CD8-positive, alpha-beta memory T cell (primary cell): ENCODE data around the gene PSMD1. TPM values are rescaled to one million over a fixed set of nuclear protein-coding genes. Genes with fewer than 3 reads are reported as not detected.

Experiments used
- CTCF ChIA-PET: fragments of 350-600 bp; sonication (Branson Sonifier 250); formaldehyde crosslinking; loops from one replicate; lab custom pipeline; 2021; ENCODE audit warnings: antibody characterized with exemption; lab: Charles Lee
- POLR2A ChIA-PET: fragments of 350-600 bp; sonication (Branson Sonifier 250); formaldehyde crosslinking; loops from one replicate; lab custom pipeline; 2021; ENCODE audit warnings: antibody characterized with exemption; lab: Charles Lee
- DNase-seq, 5 donors: peaks; one replicate each; pipeline versions ENCODE4 v3.0.0 to v3.0.0-alpha.2; 2020 to 2022; ENCODE audit warnings: mixed read lengths in 1 of 5
- H3K27ac ChIP-seq: one replicate; pipeline ENCODE4 v1.7.0; 2013; ENCODE audit warnings: low read depth, mild to moderate bottlenecking, low read length, moderate library complexity
- H3K27me3 ChIP-seq: 2 replicates; pipeline ENCODE4 v1.7.0; 2013; ENCODE audit warnings: low read length, mild to moderate bottlenecking; ENCODE audit not compliant: insufficient read depth, poor library complexity, severe bottlenecking
- H3K36me3 ChIP-seq: 2 replicates; pipeline ENCODE4 v1.7.0; 2013; ENCODE audit warnings: mild to moderate bottlenecking, low read length, moderate library complexity; ENCODE audit not compliant: insufficient read depth
- H3K4me1 ChIP-seq: 2 replicates; pipeline ENCODE4 v1.7.0; 2013; ENCODE audit warnings: mild to moderate bottlenecking, low read length, moderate library complexity; ENCODE audit not compliant: insufficient read depth
- H3K4me3 ChIP-seq: 2 replicates; pipeline ENCODE4 v1.7.0; 2013; ENCODE audit warnings: mild to moderate bottlenecking, low read length
- H3K9me3 ChIP-seq: 2 replicates; pipeline ENCODE4 v1.7.0; 2013; ENCODE audit warnings: mild to moderate bottlenecking, low read length
- H3K27ac Mint-ChIP-seq, 8 donors: one replicate each; pipeline ENCODE4 v1.8.0; 2020 to 2021; ENCODE audit warnings: mixed read lengths in 8 of 8, mild to moderate bottlenecking in 6 of 8, inconsistent platforms in 3 of 8, moderate library complexity in 3 of 8
- H3K27me3 Mint-ChIP-seq, 2 donors: one replicate each; pipeline ENCODE4 v1.8.0; 2020 to 2021; ENCODE audit warnings: mixed read lengths in 2 of 2, mild to moderate bottlenecking in 1 of 2, moderate library complexity in 1 of 2
- H3K36me3 Mint-ChIP-seq, 3 donors: one replicate each; pipeline ENCODE4 v1.8.0; 2020 to 2021; ENCODE audit warnings: mixed read lengths in 3 of 3, inconsistent platforms in 1 of 3, mild to moderate bottlenecking in 1 of 3
- H3K4me1 Mint-ChIP-seq, 3 donors: one replicate each; pipeline ENCODE4 v1.8.0; 2020 to 2021; ENCODE audit warnings: mixed read lengths in 3 of 3, inconsistent platforms in 1 of 3, mild to moderate bottlenecking in 1 of 3
- H3K4me3 Mint-ChIP-seq, 7 donors: one replicate each; pipeline ENCODE4 v1.8.0; 2020 to 2021; ENCODE audit warnings: mixed read lengths in 7 of 7, mild to moderate bottlenecking in 6 of 7, moderate library complexity in 4 of 7, inconsistent platforms in 2 of 7
- H3K9me3 Mint-ChIP-seq, 5 donors: one replicate each; pipeline ENCODE4 v1.8.0; 2020 to 2022; ENCODE audit warnings: mixed read lengths in 5 of 5, mild to moderate bottlenecking in 3 of 5, moderate library complexity in 2 of 5, inconsistent platforms in 1 of 5
- polyA plus RNA-seq: library from polyadenylated mRNA; unstranded; fragments of 300-500 nt; fragmentation: Illumina TruSeq; gene quantifications from one replicate; pipeline ENCODE4 v1.2.3, GENCODE V29; 2021
- total RNA-seq, 2 experiments: library from RNA; stranded (reverse); gene quantifications; one replicate each; pipeline ENCODE4 v1.2.3, GENCODE V29; 2021

Gene PSMD1
- total and polyA plus RNA-seq, 3 experiments from 2014 or later, result 60.6 to 176 (median 164) TPM

GRCh38 chr2:231204581-231204980 is 147.9 kb downstream of the PSMD1 start:
- no peaks in the 10 kb centered on the region for H3K36me3 ChIP-seq
- no peaks in the 10 kb centered on the region for H3K27me3 ChIP-seq
- ChIA-PET CTCF (no interaction called here), POLR2A (no interaction called here)
- no peaks in the 10 kb centered on the region for H3K4me1 ChIP-seq
- no peak for DNase-seq
- H3K9me3 ChIP-seq, result no peaks in the 10 kb centered on the region
- Mint-ChIP-seq H3K9me3 (no peaks in the 10 kb centered on the region), H3K36me3 (peaks cover 0 to 2% (median 2%) of the 10 kb centered on the region in 3 donors), H3K27me3 (peaks cover 0 to 7% of the 10 kb centered on the region in 2 donors), H3K4me1 (no peaks in the 10 kb centered on the region), H3K4me3 (no peak overlapping the region), H3K27ac (peak overlapping the region in 1 of 8 donors; percentile 10)
- no peak overlapping the region for H3K4me3 ChIP-seq
- no peak overlapping the region for H3K27ac ChIP-seq

DNA sequence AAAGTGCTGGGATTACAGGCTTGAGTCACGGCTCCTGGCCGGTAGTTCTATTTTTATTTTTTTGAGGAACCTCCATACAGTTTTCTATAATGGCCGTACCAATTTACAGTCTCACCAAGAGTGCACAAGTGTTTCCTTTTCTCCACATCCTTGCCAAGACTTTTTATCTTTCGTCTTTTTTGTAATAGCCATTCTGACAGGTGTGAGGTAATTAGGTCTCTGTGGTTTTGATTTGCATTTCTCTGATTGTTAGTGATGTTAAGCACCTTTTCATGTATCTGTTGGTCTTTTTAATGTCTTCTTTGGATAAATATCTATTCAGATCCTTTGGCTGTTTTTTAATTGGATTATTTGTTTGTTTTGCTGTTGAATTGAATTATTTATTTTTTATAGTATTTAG is 151.1 kb downstream of the PSMD1 start:
- Histone ChIP-seq H3K36me3 (no peaks in the 10 kb centered on the region), H3K4me3 (no peak overlapping the region), H3K27me3 (no peaks in the 10 kb centered on the region), H3K9me3 (no peaks in the 10 kb centered on the region), H3K27ac (no peak overlapping the region), H3K4me1 (no peaks in the 10 kb centered on the region)
- ChIA-PET CTCF (no interaction called here), POLR2A (no interaction called here)
- no peaks in the 10 kb centered on the region for H3K4me1 Mint-ChIP-seq
- peaks cover 0 to 5% of the 10 kb centered on the region in 2 donors for H3K27me3 Mint-ChIP-seq
- no peaks in the 10 kb centered on the region for H3K9me3 Mint-ChIP-seq
- peaks cover 0 to 2% (median 2%) of the 10 kb centered on the region in 3 donors for H3K36me3 Mint-ChIP-seq
- no peak overlapping the region for H3K27ac Mint-ChIP-seq
- no peak for DNase-seq
- no peak overlapping the region for H3K4me3 Mint-ChIP-seq

DNA sequence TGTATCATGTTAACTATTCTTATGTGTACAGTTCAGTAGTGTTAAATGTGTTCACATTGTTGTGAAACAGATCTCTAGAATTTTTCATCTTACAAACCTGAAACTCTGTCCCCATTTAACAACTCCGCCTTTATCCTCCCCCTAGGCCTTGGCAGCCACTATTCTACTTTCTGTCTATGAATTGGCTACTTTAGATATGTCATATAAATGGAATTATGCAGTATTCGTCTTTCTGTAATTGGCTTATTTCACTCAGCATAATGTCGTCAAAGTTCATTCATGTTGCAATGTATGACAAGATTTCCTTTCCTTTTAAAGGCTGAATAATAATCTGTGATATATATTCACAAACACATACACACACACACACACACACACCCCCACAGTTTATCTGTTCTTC is 154.1 kb downstream of the PSMD1 start:
- Mint-ChIP-seq H3K27ac (no peak overlapping the region), H3K36me3 (peaks cover 0 to 2% (median 2%) of the 10 kb centered on the region in 3 donors)

DNA sequence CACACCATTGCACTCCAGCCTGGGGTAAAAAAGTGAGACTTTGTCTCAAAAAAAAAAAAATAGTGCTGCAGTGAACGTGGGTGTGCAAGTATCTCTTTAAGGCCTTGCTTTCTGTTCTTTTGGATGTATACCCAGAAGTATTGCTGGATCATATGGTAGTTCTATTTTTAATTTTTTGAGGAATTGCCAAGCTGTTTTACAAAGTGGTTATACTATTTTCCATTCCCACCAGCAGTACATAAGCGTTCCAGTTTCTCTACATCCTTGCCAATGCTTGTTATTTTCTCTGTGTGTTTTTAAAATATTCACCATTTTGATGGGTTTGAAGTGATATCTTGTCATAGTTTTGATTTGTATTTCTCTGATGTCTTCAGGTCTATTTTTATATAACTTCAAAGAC is 154.8 kb downstream of the PSMD1 start:
- Mint-ChIP-seq H3K27me3 (peaks cover 0 to 2% of the 10 kb centered on the region in 2 donors), H3K27ac (no peak overlapping the region), H3K36me3 (peaks cover 0 to 2% (median 2%) of the 10 kb centered on the region in 3 donors), H3K4me3 (no peak overlapping the region), H3K9me3 (no peaks in the 10 kb centered on the region), H3K4me1 (no peaks in the 10 kb centered on the region)
- Histone ChIP-seq H3K36me3 (no peaks in the 10 kb centered on the region), H3K9me3 (no peaks in the 10 kb centered on the region), H3K27ac (no peak overlapping the region), H3K4me3 (no peak overlapping the region), H3K27me3 (no peaks in the 10 kb centered on the region), H3K4me1 (no peaks in the 10 kb centered on the region)
- ChIA-PET CTCF (no interaction called here), POLR2A (no interaction called here)
- DNase-seq, result no peak

More for the DNA sequence above, 154.1 kb downstream of the PSMD1 start:
- CTCF ChIA-PET, result no interaction called here
- Mint-ChIP-seq H3K27me3 (peaks cover 0 to 2% of the 10 kb centered on the region in 2 donors), H3K4me1 (no peaks in the 10 kb centered on the region), H3K4me3 (no peak overlapping the region), H3K9me3 (no peaks in the 10 kb centered on the region)
- DNase-seq, result no peak
- Histone ChIP-seq H3K9me3 (no peaks in the 10 kb centered on the region), H3K4me3 (no peak overlapping the region), H3K27me3 (no peaks in the 10 kb centered on the region), H3K36me3 (no peaks in the 10 kb centered on the region), H3K4me1 (no peaks in the 10 kb centered on the region), H3K27ac (no peak overlapping the region)
- POLR2A ChIA-PET, result no interaction called here

DNA sequence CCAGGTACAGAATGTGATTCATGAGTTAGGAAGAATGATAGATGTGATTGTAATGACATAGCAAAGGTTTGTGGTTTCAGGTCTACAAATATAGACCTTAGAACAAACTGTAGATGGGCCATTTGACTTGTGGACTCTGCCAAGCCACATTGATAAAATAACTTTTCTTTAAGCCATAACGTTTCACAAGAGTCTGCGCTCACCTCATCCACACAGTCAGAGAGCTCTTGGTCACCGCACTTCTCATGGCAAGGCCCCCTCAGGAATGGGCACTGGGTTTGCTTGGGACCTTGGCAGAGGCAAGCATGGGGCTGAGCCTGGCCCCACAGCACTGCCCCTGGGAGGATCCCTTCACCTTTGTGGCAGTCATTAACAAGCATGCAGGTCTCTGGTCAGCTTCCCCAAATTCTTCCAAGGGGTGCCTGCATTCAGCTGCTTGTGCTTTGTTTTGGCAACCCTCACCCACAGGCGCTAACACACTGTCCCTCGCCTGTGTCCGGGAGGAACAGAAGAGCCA is 155.7 kb downstream of the PSMD1 start:
- DNase-seq, result no peak
- H3K36me3 ChIP-seq, result no peaks in the 10 kb centered on the region
- no peak overlapping the region for H3K4me3 Mint-ChIP-seq
- no peaks in the 10 kb centered on the region for H3K9me3 Mint-ChIP-seq
- H3K27ac Mint-ChIP-seq, result no peak overlapping the region
- no peak overlapping the region for H3K27ac ChIP-seq
- ChIA-PET CTCF (no interaction called here), POLR2A (no interaction called here)
- no peaks in the 10 kb centered on the region for H3K27me3 ChIP-seq
- H3K27me3 Mint-ChIP-seq, result peaks cover 0 to 2% of the 10 kb centered on the region in 2 donors
- no peaks in the 10 kb centered on the region for H3K9me3 ChIP-seq
- H3K4me1 ChIP-seq, result no peaks in the 10 kb centered on the region
- H3K36me3 Mint-ChIP-seq, result peaks cover 0 to 2% (median 2%) of the 10 kb centered on the region in 3 donors
- H3K4me3 ChIP-seq, result no peak overlapping the region
- H3K4me1 Mint-ChIP-seq, result no peaks in the 10 kb centered on the region

DNA sequence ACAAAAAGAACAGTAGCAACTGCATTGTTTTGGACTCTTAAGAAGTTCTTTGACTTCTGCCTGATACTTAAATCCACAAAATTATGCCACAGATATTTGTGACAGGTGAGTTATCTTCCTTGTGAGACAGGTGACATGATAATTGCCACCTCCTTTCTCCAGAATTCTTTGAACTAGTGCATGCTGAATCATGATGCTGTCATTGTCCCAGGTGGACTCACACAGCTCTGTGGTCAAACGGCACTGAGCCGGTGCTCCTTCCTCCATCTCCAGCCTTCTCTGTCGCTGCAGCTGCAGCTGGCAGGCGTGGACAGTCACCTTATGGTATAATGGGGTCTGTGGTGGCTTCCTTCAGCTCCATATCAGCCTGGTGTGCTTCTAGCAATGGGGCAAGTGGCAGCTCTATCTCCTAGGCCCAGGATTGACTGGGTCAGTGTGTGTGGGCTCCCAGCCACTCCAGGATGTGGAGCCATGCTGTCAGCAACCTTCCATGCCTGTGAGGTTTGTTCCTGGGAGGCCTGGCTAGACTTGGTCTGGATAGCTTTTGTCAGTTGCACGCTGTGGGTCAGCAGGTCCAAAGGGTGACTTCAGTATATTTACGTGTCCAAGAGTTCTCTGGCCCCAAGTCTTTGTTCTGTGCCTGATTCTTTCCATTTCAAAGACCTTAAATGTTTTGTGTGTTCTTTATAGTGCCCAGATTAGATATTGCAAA is 157.4 kb downstream of the PSMD1 start:
- H3K36me3 Mint-ChIP-seq, result no peaks in the 10 kb centered on the region
- no peaks in the 10 kb centered on the region for H3K9me3 Mint-ChIP-seq
- H3K9me3 ChIP-seq, result no peaks in the 10 kb centered on the region
- H3K4me3 ChIP-seq, result no peak overlapping the region
- no peaks in the 10 kb centered on the region for H3K4me1 Mint-ChIP-seq
- no peaks in the 10 kb centered on the region for H3K27me3 ChIP-seq
- CTCF ChIA-PET, result no interaction called here
- DNase-seq, result no peak
- H3K36me3 ChIP-seq, result no peaks in the 10 kb centered on the region
- no peak overlapping the region for H3K27ac ChIP-seq
- no peaks in the 10 kb centered on the region for H3K4me1 ChIP-seq
- POLR2A ChIA-PET, result no interaction called here
- no peaks in the 10 kb centered on the region for H3K27me3 Mint-ChIP-seq
- no peak overlapping the region for H3K27ac Mint-ChIP-seq
- H3K4me3 Mint-ChIP-seq, result no peak overlapping the region

DNA sequence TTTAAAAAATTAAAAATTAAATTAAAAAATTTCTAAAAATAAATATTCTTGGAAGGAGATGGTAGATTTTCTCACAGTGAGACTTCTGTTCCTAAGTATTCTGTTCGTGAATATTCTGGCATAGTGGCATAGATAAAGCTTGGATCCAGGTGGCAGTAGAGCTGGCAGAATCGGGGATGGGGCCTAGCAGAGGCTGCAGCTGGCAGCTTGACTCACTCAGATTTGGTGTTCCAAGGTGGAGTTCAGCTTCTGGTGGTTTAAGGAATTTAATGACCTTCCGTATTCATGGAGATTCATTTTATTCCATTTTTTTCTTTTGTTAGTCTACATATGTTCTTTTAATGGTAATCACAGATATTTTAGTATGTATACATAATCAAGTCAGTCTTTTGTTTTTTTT is 161.7 kb downstream of the PSMD1 start:
- Mint-ChIP-seq H3K27me3 (no peaks in the 10 kb centered on the region), H3K9me3 (no peaks in the 10 kb centered on the region), H3K4me3 (no peak overlapping the region), H3K36me3 (peaks cover 0 to 2% (median 0%) of the 10 kb centered on the region in 3 donors), H3K27ac (no peak overlapping the region), H3K4me1 (no peaks in the 10 kb centered on the region)
- H3K9me3 ChIP-seq, result no peaks in the 10 kb centered on the region
- no peak for DNase-seq
- no peaks in the 10 kb centered on the region for H3K36me3 ChIP-seq
- H3K27me3 ChIP-seq, result no peaks in the 10 kb centered on the region
- POLR2A ChIA-PET, result no interaction called here
- H3K4me1 ChIP-seq, result no peaks in the 10 kb centered on the region
- no peak overlapping the region for H3K27ac ChIP-seq
- no peak overlapping the region for H3K4me3 ChIP-seq
- CTCF ChIA-PET, result interaction anchor here (1.8 kb wide), 1 partner anchor 10 kb away, joined by 6 read pairs; no protein-coding TSS in a partner anchor

- Mint-ChIP-seq H3K27me3 (no peaks in the 10 kb centered on the region), H3K27ac (no peak overlapping the region), H3K9me3 (no peaks in the 10 kb centered on the region), H3K4me1 (no peaks in the 10 kb centered on the region), H3K36me3 (peaks cover 0 to 2% (median 0%) of the 10 kb centered on the region in 3 donors), H3K4me3 (no peak overlapping the region)
- Histone ChIP-seq H3K27ac (no peak overlapping the region), H3K4me3 (no peak overlapping the region), H3K36me3 (no peaks in the 10 kb centered on the region), H3K27me3 (no peaks in the 10 kb centered on the region), H3K9me3 (no peaks in the 10 kb centered on the region), H3K4me1 (no peaks in the 10 kb centered on the region)
- CTCF ChIA-PET, result interaction anchor here (1.8 kb wide), 1 partner anchor 9 kb away, joined by 6 read pairs; no protein-coding TSS in a partner anchor
- POLR2A ChIA-PET, result no interaction called here
- no peak for DNase-seq
Observed at GRCh38 chr2:231219289-231219688, 162.6 kb downstream of the PSMD1 start.
